Measurements from ENCODE around the gene TMEM123. TPM values are rescaled to one million over a fixed set of nuclear protein-coding genes. Genes with fewer than 3 reads are reported as not detected.

Gene TMEM123
- total RNA-seq, 1 donor: 91.9 TPM

- Histone ChIP-seq H3K4me2 (ENCODE audit: insufficient read depth, low read length) (no peak overlapping the region), H3K79me2 (ENCODE audit: insufficient read depth, low read length) (no peaks in the 10 kb centered on the region), H4K20me1 (ENCODE audit: insufficient read depth, low read length) (no peaks in the 10 kb centered on the region), H3K4me1 (ENCODE audit: insufficient read depth, low read length) (no peaks in the 10 kb centered on the region), H3K36me3 (ENCODE audit: insufficient read depth, low read length) (no peaks in the 10 kb centered on the region), H3K9me3 (ENCODE audit: low read depth, low read length) (no peaks in the 10 kb centered on the region), H3K27ac (ENCODE audit: low read depth, low read length) (no peak overlapping the region), H2AFZ (ENCODE audit: low read length) (no peak overlapping the region), H3K4me3 (ENCODE audit: insufficient read depth, low read length) (no peak overlapping the region), H3K27me3 (ENCODE audit: insufficient read depth, low read length) (no peaks in the 10 kb centered on the region)
- no peak for DNase-seq (ENCODE audit: insufficient read length, low spot score, missing footprints)
- no peak for TF ChIP-seq CTCF (IDR thresholded peaks at IDR 0.05; ENCODE audit: extremely low read depth, low read depth, low read length)
These were observed 26.2 kb upstream of the TMEM123 start for GRCh38 chr11:102478673-102479299.

- no peak for TF ChIP-seq CTCF (IDR thresholded peaks at IDR 0.05; ENCODE audit: extremely low read depth, low read depth, low read length)
- Histone ChIP-seq H3K27me3 (ENCODE audit: insufficient read depth, low read length) (no peaks in the 10 kb centered on the region), H3K36me3 (ENCODE audit: insufficient read depth, low read length) (no peaks in the 10 kb centered on the region), H3K4me2 (ENCODE audit: insufficient read depth, low read length) (no peak overlapping the region), H3K4me3 (ENCODE audit: insufficient read depth, low read length) (no peak overlapping the region), H2AFZ (ENCODE audit: low read length) (peak overlapping the region; percentile 24), H3K27ac (ENCODE audit: low read depth, low read length) (no peak overlapping the region), H3K9me3 (ENCODE audit: low read depth, low read length) (no peaks in the 10 kb centered on the region), H4K20me1 (ENCODE audit: insufficient read depth, low read length) (no peaks in the 10 kb centered on the region), H3K79me2 (ENCODE audit: insufficient read depth, low read length) (no peaks in the 10 kb centered on the region), H3K4me1 (ENCODE audit: insufficient read depth, low read length) (no peaks in the 10 kb centered on the region)
- DNase-seq (ENCODE audit: insufficient read length, low spot score, missing footprints): no peak
These were observed 24.2 kb upstream of the TMEM123 start for GRCh38 chr11:102476812-102477211.

- Histone ChIP-seq H3K27ac (ENCODE audit: low read depth, low read length) (no peak overlapping the region), H3K36me3 (ENCODE audit: insufficient read depth, low read length) (no peaks in the 10 kb centered on the region), H3K4me1 (ENCODE audit: insufficient read depth, low read length) (no peaks in the 10 kb centered on the region), H3K4me3 (ENCODE audit: insufficient read depth, low read length) (no peak overlapping the region), H3K79me2 (ENCODE audit: insufficient read depth, low read length) (no peaks in the 10 kb centered on the region), H3K27me3 (ENCODE audit: insufficient read depth, low read length) (no peaks in the 10 kb centered on the region), H2AFZ (ENCODE audit: low read length) (no peak overlapping the region), H3K4me2 (ENCODE audit: insufficient read depth, low read length) (no peak overlapping the region), H4K20me1 (ENCODE audit: insufficient read depth, low read length) (no peaks in the 10 kb centered on the region), H3K9me3 (ENCODE audit: low read depth, low read length) (no peaks in the 10 kb centered on the region)
- DNase-seq (ENCODE audit: insufficient read length, low spot score, missing footprints): no peak
- TF ChIP-seq CTCF (IDR thresholded peaks at IDR 0.05; ENCODE audit: extremely low read depth, low read depth, low read length): no peak
These were observed 23.5 kb upstream of the TMEM123 start for GRCh38 chr11:102476069-102476468.

GRCh38 chr11:102473543-102473942, 21.0 kb upstream of the TMEM123 start:
- Histone ChIP-seq H3K9me3 (ENCODE audit: low read depth, low read length) (no peaks in the 10 kb centered on the region), H3K4me1 (ENCODE audit: insufficient read depth, low read length) (peaks cover 14% of the 10 kb centered on the region), H3K27ac (ENCODE audit: low read depth, low read length) (no peak overlapping the region), H3K79me2 (ENCODE audit: insufficient read depth, low read length) (no peaks in the 10 kb centered on the region), H4K20me1 (ENCODE audit: insufficient read depth, low read length) (no peaks in the 10 kb centered on the region), H3K36me3 (ENCODE audit: insufficient read depth, low read length) (no peaks in the 10 kb centered on the region), H2AFZ (ENCODE audit: low read length) (no peak overlapping the region), H3K4me3 (ENCODE audit: insufficient read depth, low read length) (no peak overlapping the region), H3K4me2 (ENCODE audit: insufficient read depth, low read length) (no peak overlapping the region), H3K27me3 (ENCODE audit: insufficient read depth, low read length) (no peaks in the 10 kb centered on the region)
- TF ChIP-seq CTCF (IDR thresholded peaks at IDR 0.05; ENCODE audit: extremely low read depth, low read depth, low read length): no peak
- DNase-seq (ENCODE audit: insufficient read length, low spot score, missing footprints): no peak

Measured in osteoblast (primary cell).